Stimulated activated CD4-positive, alpha-beta T cell treated with anti-CD3 and anti-CD28 coated beads, TNF-alpha, amount 100 ng/mL, for 4 hours (primary cell): ENCODE results near the gene IGFBP3.

ENCODE experiments used
- DNase-seq, 3 experiments: peaks; one replicate each; pipeline ENCODE4 v3.0.0-alpha.2; 2020; ENCODE audit warnings: low read depth in 3 of 3

The IGFBP3 gene

GRCh38 chr7:45873355-45873754 is 47.7 kb downstream of the IGFBP3 start:
- no peak for DNase-seq

DNA sequence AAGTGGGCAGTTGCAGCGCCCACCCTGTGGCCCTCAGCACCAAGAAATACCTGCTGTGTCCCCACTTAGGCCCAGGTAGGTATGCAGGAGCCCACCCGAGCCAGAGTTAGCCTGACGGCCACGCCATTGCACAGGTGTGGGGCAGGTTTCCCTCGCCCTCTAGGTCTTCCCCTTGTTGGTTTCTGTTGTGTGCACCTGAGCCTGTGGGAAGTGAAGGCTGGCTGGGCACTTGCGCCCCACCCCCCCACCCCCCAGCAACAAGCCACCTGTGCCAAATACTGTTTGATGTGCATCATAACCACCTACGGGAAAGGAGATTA is 48.1 kb downstream of the IGFBP3 start, which contains the start of gene CCDC201:
TSS of gene CCDC201 (minus strand) at position 48 of the 320 bp plus-strand sequence. CDS start 75 bp downstream, outside the sequence.
- no peak for DNase-seq

GRCh38 chr7:45872116-45873034 is 48.7 kb downstream of the IGFBP3 start:
- no peak for DNase-seq

DNA sequence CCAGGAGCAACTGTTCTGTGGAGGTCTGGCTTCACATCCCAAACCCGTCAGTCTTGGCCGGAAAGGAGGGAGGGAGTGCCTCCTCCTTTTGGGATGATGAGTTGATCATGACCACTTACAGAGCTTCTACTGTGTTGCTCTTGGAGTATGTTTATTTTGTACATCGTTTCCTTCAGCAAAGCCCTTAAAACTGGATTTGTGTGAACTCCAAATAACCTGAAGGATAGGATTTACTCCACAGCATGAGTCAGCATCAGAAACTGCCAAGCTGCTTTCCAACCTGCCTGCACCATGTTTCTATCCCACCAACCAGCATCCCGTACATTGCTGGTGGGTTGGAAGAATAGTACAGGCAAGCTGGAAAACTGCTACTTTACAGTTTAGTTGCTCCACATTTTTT is 51.6 kb downstream of the IGFBP3 start:
- DNase-seq, result no peak

DNA sequence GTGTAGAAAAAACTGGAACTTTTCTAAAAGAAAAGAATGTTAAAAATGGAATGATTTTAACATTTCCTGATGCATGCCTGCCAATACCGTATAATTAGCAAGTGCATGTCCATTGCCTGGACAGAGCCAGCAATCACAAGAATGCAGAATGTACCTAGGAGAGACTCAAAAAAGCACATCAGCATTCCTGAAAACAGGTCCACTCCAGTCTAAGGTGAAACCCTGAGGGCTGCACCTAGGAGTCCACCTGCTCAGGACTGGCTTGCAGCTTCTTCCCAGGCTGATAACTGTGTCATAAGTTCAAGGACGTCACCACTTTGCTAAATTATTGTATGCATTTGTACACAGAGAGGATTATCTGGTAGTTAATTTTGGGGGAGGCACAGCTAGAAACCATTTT is 53.6 kb downstream of the IGFBP3 start:
- DNase-seq, result no peak

DNA sequence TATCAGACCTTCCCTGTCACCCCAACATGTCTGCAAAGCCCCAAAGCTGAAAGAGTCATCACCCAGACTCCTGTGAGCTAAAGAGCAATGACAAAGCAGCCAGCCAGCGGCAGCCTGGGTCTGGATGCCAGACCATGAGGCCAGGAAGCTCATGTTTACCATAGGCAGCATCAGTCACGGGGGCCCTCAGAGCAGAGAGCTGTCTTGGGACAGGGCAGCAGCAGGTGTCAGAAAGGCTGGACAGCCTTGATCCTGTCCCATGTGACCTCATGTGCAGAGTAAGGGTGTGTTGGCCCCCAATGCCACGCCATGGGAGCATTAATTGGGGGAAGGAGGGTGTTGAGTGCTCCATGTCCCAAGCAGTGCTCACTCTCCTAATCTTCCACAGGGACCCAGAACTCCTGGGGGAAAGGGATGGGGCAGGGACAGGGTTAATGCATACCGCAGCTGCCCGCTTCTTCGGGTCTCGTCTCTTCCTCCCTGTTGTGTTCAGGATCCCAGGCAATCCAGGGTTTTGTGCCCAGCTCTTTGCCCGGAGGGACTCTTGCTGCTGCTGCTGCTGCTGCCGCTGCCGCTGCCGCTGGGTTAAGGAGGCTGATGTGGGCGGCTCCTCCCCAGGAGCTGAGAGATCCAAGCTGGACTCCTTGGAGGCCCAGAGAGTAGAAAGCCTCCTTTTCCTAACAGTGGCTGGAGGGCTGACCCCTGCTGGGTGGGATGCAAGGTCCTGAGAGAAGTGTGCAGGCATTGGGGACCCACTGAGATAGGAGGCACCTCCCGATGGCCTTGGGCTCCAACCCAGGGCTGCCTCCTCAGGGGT is 55.3 kb downstream of the IGFBP3 start:
- DNase-seq, result no peak

DNA sequence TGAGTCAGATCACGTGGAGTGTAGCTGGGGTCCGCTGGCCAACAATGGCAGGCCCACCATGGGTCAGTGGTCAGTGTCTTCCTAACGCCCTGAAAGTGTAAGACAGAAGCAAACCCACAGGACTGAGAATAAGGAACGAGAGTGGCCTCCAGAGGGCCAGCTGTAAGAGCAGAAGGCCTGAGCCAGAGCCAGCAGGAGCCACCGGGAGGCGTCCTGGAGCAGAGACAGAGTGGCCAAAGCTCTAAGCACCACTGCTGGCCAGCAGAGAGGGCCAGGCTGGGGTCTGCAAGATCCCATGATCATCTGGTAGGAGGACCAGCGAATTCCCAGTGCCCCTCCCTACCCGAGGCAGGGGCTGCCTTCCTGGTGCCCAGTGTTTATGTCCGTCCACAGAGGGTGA is 57.4 kb downstream of the IGFBP3 start:
- no peak for DNase-seq
